Smooth muscle cell (in vitro differentiated cells): ENCODE data around the gene THOC7. TPM values are rescaled to one million over a fixed set of nuclear protein-coding genes. Genes with fewer than 3 reads are reported as not detected.

Experiments used
- DNase-seq: peaks from one replicate; lab custom pipeline; 2025; ENCODE audit not compliant: unreplicated experiment; lab: John Stamatoyannopoulos, UW
- H2AFZ ChIP-seq: fragments of 200-600 bp; sonication (generic); 2 replicates; pipeline ENCODE4 v1.6.0; 2016; ENCODE audit warnings: antibody characterized with exemption, low read depth, mild to moderate bottlenecking
- H3F3A ChIP-seq: fragments of 200-600 bp; sonication (generic); 2 replicates; pipeline ENCODE4 v1.6.0; 2017; ENCODE audit warnings: antibody characterized with exemption, low read depth
- H3K27ac ChIP-seq: fragments of 200-600 bp; sonication (generic); 2 replicates; pipeline ENCODE4 v1.5.1; 2016; ENCODE audit warnings: low read depth, mild to moderate bottlenecking
- H3K27me3 ChIP-seq: fragments of 200-600 bp; sonication (generic); 2 replicates; pipeline ENCODE4 v1.6.1; 2016; ENCODE audit warnings: low read depth, mild to moderate bottlenecking
- H3K36me3 ChIP-seq: fragments of 200-600 bp; sonication (generic); 2 replicates; pipeline ENCODE4 v1.5.1; 2016; ENCODE audit warnings: low read depth
- H3K4me1 ChIP-seq: fragments of 200-600 bp; sonication (generic); 2 replicates; pipeline ENCODE4 v1.5.1; 2016; ENCODE audit warnings: low read depth
- H3K4me2 ChIP-seq: fragments of 200-600 bp; sonication (generic); 2 replicates; pipeline ENCODE4 v1.6.0; 2016; ENCODE audit warnings: mild to moderate bottlenecking
- H3K4me3 ChIP-seq: fragments of 200-600 bp; sonication (generic); 2 replicates; pipeline ENCODE4 v1.5.1; 2016; ENCODE audit warnings: mild to moderate bottlenecking
- H3K79me2 ChIP-seq: fragments of 200-600 bp; sonication (generic); 2 replicates; pipeline ENCODE4 v1.6.0; 2016; ENCODE audit warnings: low read depth, mild to moderate bottlenecking
- H3K9ac ChIP-seq: fragments of 200-600 bp; sonication (generic); 2 replicates; pipeline ENCODE4 v1.6.0; 2016; ENCODE audit warnings: low read depth
- H3K9me3 ChIP-seq: fragments of 200-600 bp; sonication (generic); replicated peaks from 2 replicates; pipeline ENCODE4 v1.5.1; 2016; ENCODE audit warnings: low read depth
- H4K20me1 ChIP-seq: fragments of 200-600 bp; sonication (generic); 2 replicates; pipeline ENCODE4 v1.6.0; 2016; ENCODE audit warnings: low read depth
- CTCF ChIP-seq: fragments of 200-600 bp; sonication (generic); IDR thresholded peaks from 2 replicates; pipeline ENCODE4 v1.5.1; 2017; ENCODE audit warnings: borderline replicate concordance, mild to moderate bottlenecking, antibody characterized with exemption; ENCODE audit not compliant: insufficient read depth, poor library complexity, severe bottlenecking
- WGBS: methylation state at CpG from one replicate; pipeline ENCODE4 v1.1.7; 2016; ENCODE audit warnings: low lambda C conversion rate; 5-methylcytosine and 5-hydroxymethylcytosine counted together
- polyA plus RNA-seq: library from polyadenylated mRNA; unstranded; fragments of >200 nt; fragmentation: Nextera tagmentation; extraction: Ambion mirVana; gene quantifications from 2 replicates; pipeline ENCODE4 v1.2.1, GENCODE V29; 2016
- total RNA-seq: library from RNA; depleted of rRNA; stranded (reverse); fragments of >200 nt; gene quantifications from 2 replicates; pipeline ENCODE4 v1.2.3, GENCODE V29; 2014

THOC7 gene
- total and polyA plus RNA-seq, 2 experiments from 2014 or later = 57.3 to 59.9 TPM

GRCh38 chr3:63817225-63817624, 46.4 kb downstream of the THOC7 start:
- H3K9ac ChIP-seq = no peak overlapping the region
- H3K79me2 ChIP-seq = no peaks in the 10 kb centered on the region
- no peak overlapping the region for H3K27ac ChIP-seq
- no peaks in the 10 kb centered on the region for H3F3A ChIP-seq
- DNase-seq = no peak
- no peak overlapping the region for H3K4me2 ChIP-seq
- H2AFZ ChIP-seq = no peak overlapping the region
- H3K9me3 ChIP-seq = no peaks in the 10 kb centered on the region
- no peaks in the 10 kb centered on the region for H3K27me3 ChIP-seq
- H3K4me1 ChIP-seq = no peaks in the 10 kb centered on the region
- TF ChIP-seq CTCF = no peak
- 96% methylated on average over 5 of the region's 5 CpGs for WGBS
- H3K4me3 ChIP-seq = no peak overlapping the region
- H4K20me1 ChIP-seq = no peaks in the 10 kb centered on the region
- H3K36me3 ChIP-seq = no peaks in the 10 kb centered on the region

- H2AFZ ChIP-seq = no peak overlapping the region
- TF ChIP-seq CTCF = no peak
- H3K9me3 ChIP-seq = no peaks in the 10 kb centered on the region
- 88% methylated on average over 3 of the region's 3 CpGs for WGBS
- no peak overlapping the region for H3K4me2 ChIP-seq
- H3K79me2 ChIP-seq = no peaks in the 10 kb centered on the region
- no peak overlapping the region for H3K9ac ChIP-seq
- H4K20me1 ChIP-seq = no peaks in the 10 kb centered on the region
- no peaks in the 10 kb centered on the region for H3K27me3 ChIP-seq
- no peaks in the 10 kb centered on the region for H3K4me1 ChIP-seq
- H3K4me3 ChIP-seq = no peak overlapping the region
- H3F3A ChIP-seq = no peaks in the 10 kb centered on the region
- no peak for DNase-seq
- H3K27ac ChIP-seq = no peak overlapping the region
- no peaks in the 10 kb centered on the region for H3K36me3 ChIP-seq
Measured at GRCh38 chr3:63814237-63814636, 49.4 kb downstream of the THOC7 start.

GRCh38 chr3:63809607-63810006, 54.0 kb downstream of the THOC7 start:
- no peak overlapping the region for H3K4me3 ChIP-seq
- H3K9me3 ChIP-seq = no peaks in the 10 kb centered on the region
- no peaks in the 10 kb centered on the region for H3K27me3 ChIP-seq
- H3K9ac ChIP-seq = no peak overlapping the region
- no peak overlapping the region for H2AFZ ChIP-seq
- H3K4me1 ChIP-seq = no peaks in the 10 kb centered on the region
- WGBS = 66% methylated on average over 6 of the region's 6 CpGs
- TF ChIP-seq CTCF = no peak
- H3K36me3 ChIP-seq = no peaks in the 10 kb centered on the region
- no peaks in the 10 kb centered on the region for H3K79me2 ChIP-seq
- no peak overlapping the region for H3K27ac ChIP-seq
- no peaks in the 10 kb centered on the region for H4K20me1 ChIP-seq
- no peak overlapping the region for H3K4me2 ChIP-seq
- no peaks in the 10 kb centered on the region for H3F3A ChIP-seq
- no peak for DNase-seq

GRCh38 chr3:63808633-63809032, 55.0 kb downstream of the THOC7 start:
- no peak for TF ChIP-seq CTCF
- no peaks in the 10 kb centered on the region for H3K27me3 ChIP-seq

More at GRCh38 chr3:63808633-63809032, 55.0 kb downstream of the THOC7 start:
- no peak overlapping the region for H3K4me2 ChIP-seq
- no peak overlapping the region for H2AFZ ChIP-seq
- WGBS = 87% methylated on average over 3 of the region's 3 CpGs
- no peak overlapping the region for H3K9ac ChIP-seq
- no peak overlapping the region for H3K4me3 ChIP-seq
- no peak for DNase-seq
- no peaks in the 10 kb centered on the region for H3K4me1 ChIP-seq
- no peaks in the 10 kb centered on the region for H3K79me2 ChIP-seq
- H3K36me3 ChIP-seq = no peaks in the 10 kb centered on the region
- no peak overlapping the region for H3K27ac ChIP-seq
- H3F3A ChIP-seq = no peaks in the 10 kb centered on the region
- no peaks in the 10 kb centered on the region for H4K20me1 ChIP-seq
- H3K9me3 ChIP-seq = no peaks in the 10 kb centered on the region
